Thyroid gland (tissue), 4 donors: ENCODE data around the gene ABCC4. TPM values are rescaled to one million over a fixed set of nuclear protein-coding genes. Genes with fewer than 3 reads are reported as not detected.

Experiments used
- DNase-seq, 2 donors: peaks; one replicate each; pipeline ENCODE4 v3.0.0-alpha.2; 2019
- H3K27ac ChIP-seq, 3 donors: fragments of 200-600 bp; sonication (generic); 1 replicate in 2 of 3; 2 replicates in 1 of 3; pipeline ENCODE4 v1.5.1; 2016 to 2019; ENCODE audit warnings: mild to moderate bottlenecking in 1 of 3, moderate library complexity in 1 of 3
- H3K27me3 ChIP-seq: fragments of 200-600 bp; sonication (generic); one replicate; pipeline ENCODE4 v1.5.1; 2019
- H3K36me3 ChIP-seq, 2 donors: fragments of 200-600 bp; sonication (generic); one replicate each; pipeline ENCODE4 v1.5.1; 2016 to 2019
- H3K4me1 ChIP-seq, 2 donors: fragments of 200-600 bp; sonication (generic); one replicate each; pipeline ENCODE4 v1.5.1; 2017 to 2019
- H3K4me3 ChIP-seq, 3 donors: fragments of 200-600 bp; sonication (generic); replicated peaks in 1 of 3; 1 replicate in 2 of 3; 2 replicates in 1 of 3; pipeline ENCODE4 v1.5.1; 2016; ENCODE audit warnings: mild to moderate bottlenecking in 1 of 3
- H3K9me3 ChIP-seq: fragments of 200-600 bp; sonication (generic); one replicate; pipeline ENCODE4 v1.5.1; 2017
- CTCF ChIP-seq, 6 experiments: fragments of 200-600 bp in 3 of 6; fragments of 450-650 bp in 3 of 6; sonication (generic) in 3 of 6; IDR thresholded peaks; one replicate each; pipeline ENCODE4 v1.5.1; 2016 to 2019; ENCODE audit warnings: antibody characterized with exemption in 6 of 6, mild to moderate bottlenecking in 2 of 6, inconsistent platforms in 1 of 6, moderate library complexity in 1 of 6
- POLR2A ChIP-seq, 2 donors: fragments of 450-650 bp; IDR thresholded peaks; one replicate each; pipeline ENCODE4 v1.6.1; 2017; ENCODE audit warnings: antibody characterized with exemption in 2 of 2, mild to moderate bottlenecking in 2 of 2, moderate library complexity in 1 of 2
- WGBS, 2 donors: methylation state at CpG; one replicate each; pipeline ENCODE4 v1.1.5; 2017; 5-methylcytosine and 5-hydroxymethylcytosine counted together
- intact Hi-C: fragments of 100-400 bp; cut with DNase I; formaldehyde crosslinking; loops from one replicate; pipeline ENCODE4 v1.15.1; 2023
- total RNA-seq, 4 donors: library from RNA; depleted of rRNA; stranded (reverse); fragments of >200 nt; gene quantifications; one replicate each; pipeline ENCODE4 v1.2.3, GENCODE V29; 2016

The ABCC4 gene
- total RNA-seq, 4 donors from 2014 or later: 9.1 to 29.6 (median 19.7) TPM

GRCh38 chr13:95239283-95239682 is 62.0 kb downstream of the ABCC4 start:
- H3K36me3 ChIP-seq: no peaks in the 10 kb centered on the region
- no peak overlapping the region for H3K27ac ChIP-seq
- intact Hi-C loops: no loop called here
- H3K4me3 ChIP-seq: no peak overlapping the region
- WGBS, 2 donors: 94 to 96% methylated on average over 2 of the region's 2 CpGs
- H3K4me1 ChIP-seq: peaks cover 5 to 13% of the 10 kb centered on the region in 2 donors
- TF ChIP-seq CTCF (IDR thresholded peaks at IDR 0.05) (no peak), POLR2A (IDR thresholded peaks at IDR 0.05) (no peak)
- H3K27me3 ChIP-seq: no peaks in the 10 kb centered on the region
- H3K9me3 ChIP-seq: no peaks in the 10 kb centered on the region
- no peak for DNase-seq

GRCh38 chr13:95237310-95237870 is 63.9 kb downstream of the ABCC4 start:
- Histone ChIP-seq H3K4me3 (no peak overlapping the region), H3K27me3 (no peaks in the 10 kb centered on the region), H3K9me3 (no peaks in the 10 kb centered on the region), H3K36me3 (no peaks in the 10 kb centered on the region), H3K4me1 (peaks cover 5 to 13% of the 10 kb centered on the region in 2 donors), H3K27ac (peak overlapping the region in 1 of 3 donors; percentile 13)
- peak; percentile 60 to 63 for DNase-seq
- TF ChIP-seq CTCF (IDR thresholded peaks at IDR 0.05) (no peak), POLR2A (IDR thresholded peaks at IDR 0.05) (no peak)
- intact Hi-C loops: no loop called here
- 70 to 72% methylated on average over 7 of the region's 7 CpGs for WGBS, 2 donors

- DNase-seq: peak; percentile 19 to 47
- Histone ChIP-seq H3K27me3 (no peaks in the 10 kb centered on the region), H3K9me3 (no peaks in the 10 kb centered on the region), H3K36me3 (no peaks in the 10 kb centered on the region), H3K27ac (peak overlapping the region in 1 of 3 donors; percentile 13), H3K4me1 (peaks cover 5 to 13% of the 10 kb centered on the region in 2 donors), H3K4me3 (no peak overlapping the region)
- intact Hi-C loops: no loop called here
- WGBS, 2 donors: 71 to 79% methylated on average over 9 of the region's 9 CpGs
- no peak for TF ChIP-seq POLR2A (IDR thresholded peaks at IDR 0.05)
- no peak for TF ChIP-seq CTCF (IDR thresholded peaks at IDR 0.05)
Measured at GRCh38 chr13:95236774-95237173, 64.5 kb downstream of the ABCC4 start.

GRCh38 chr13:95235974-95236373 is 65.3 kb downstream of the ABCC4 start:
- Histone ChIP-seq H3K9me3 (no peaks in the 10 kb centered on the region), H3K27ac (peak overlapping the region in 1 of 3 donors; percentile 54), H3K36me3 (no peaks in the 10 kb centered on the region), H3K4me3 (no peak overlapping the region), H3K27me3 (no peaks in the 10 kb centered on the region), H3K4me1 (peaks cover 5 to 13% of the 10 kb centered on the region in 2 donors)
- intact Hi-C loops: no loop called here
- TF ChIP-seq POLR2A (IDR thresholded peaks at IDR 0.05) (no peak), CTCF (IDR thresholded peaks at IDR 0.05) (no peak)
- DNase-seq: no peak
- 50 to 57% methylated on average over 7 of the region's 7 CpGs for WGBS, 2 donors

DNA sequence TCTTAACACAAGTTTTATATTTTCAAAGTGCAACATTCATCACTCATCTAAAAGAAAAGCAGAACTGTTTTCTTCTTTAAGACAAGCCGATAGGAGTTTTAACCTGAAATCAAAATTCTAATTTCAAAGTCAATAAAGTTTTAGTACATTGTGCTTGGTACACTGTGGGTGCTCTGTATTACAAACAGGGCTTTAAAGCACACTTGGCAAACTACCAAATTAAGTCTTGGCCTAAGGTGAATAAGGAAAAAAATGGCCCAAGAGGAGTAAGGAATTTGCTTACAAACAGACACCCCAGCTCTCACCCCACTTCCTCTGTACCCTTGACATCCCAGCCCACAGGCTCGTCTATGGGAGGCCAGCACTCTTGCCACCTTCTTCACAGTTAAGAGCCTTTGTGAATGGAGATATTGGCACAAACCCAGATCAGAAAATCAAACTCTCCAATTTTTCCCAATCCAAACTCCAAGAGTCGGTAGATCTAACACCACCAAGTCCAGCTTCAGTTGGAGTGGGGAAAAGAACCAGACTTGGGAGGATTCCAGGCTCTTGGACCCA is 66.0 kb downstream of the ABCC4 start:
- no peaks in the 10 kb centered on the region for H3K27me3 ChIP-seq
- no peak overlapping the region for H3K4me3 ChIP-seq
- H3K9me3 ChIP-seq: no peaks in the 10 kb centered on the region
- intact Hi-C loops: no loop called here
- H3K4me1 ChIP-seq: peaks cover 5 to 13% of the 10 kb centered on the region in 2 donors
- H3K36me3 ChIP-seq: no peaks in the 10 kb centered on the region
- H3K27ac ChIP-seq: peak overlapping the region in 1 of 3 donors; percentile 54
- peak; percentile 52 to 63 for DNase-seq
- WGBS, 2 donors: 36 to 50% methylated on average over 3 of the region's 3 CpGs
- no peak for TF ChIP-seq POLR2A (IDR thresholded peaks at IDR 0.05)
